ENCODE measurements around the gene NR1D1.

GRCh38 chr17:40115101-40115436 lies 14.7 kb upstream of the NR1D1 start:
- TF ChIP-seq GATA2 (IDR thresholded peaks at IDR 0.05; ENCODE audit: low read depth, low read length): no peak
- TF ChIP-seq GATA3 (IDR thresholded peaks at IDR 0.05; ENCODE audit: low read depth, low read length): no peak

All from SH-SY5Y (cell line).